Aorta (tissue), 5 donors: ENCODE measurements around the gene PCDH15. TPM values are rescaled to one million over a fixed set of nuclear protein-coding genes. Genes with fewer than 3 reads are reported as not detected.

Experiments used
- ATAC-seq: fragments of 200-7000 bp; cut with Tn5 transposase; one replicate; pipeline ENCODE4 v1.9.1; 2022; ENCODE audit warnings: moderate library complexity; ENCODE audit not compliant: low FRiP score
- DNase-seq, 2 donors: peaks; one replicate each; pipeline ENCODE4 v3.0.0-alpha.2; 2020
- H3K27ac ChIP-seq, 2 donors: one replicate each; pipeline ENCODE4 v1.5.1; 2013; ENCODE audit warnings: low read length in 2 of 2, mild to moderate bottlenecking in 2 of 2, moderate library complexity in 2 of 2, control low read depth in 1 of 2, inconsistent platforms in 1 of 2, low read depth in 1 of 2
- H3K27me3 ChIP-seq, 2 donors: one replicate each; pipeline ENCODE4 v1.6.1; 2013; ENCODE audit warnings: control low read depth in 1 of 2, low read length in 1 of 2, mild to moderate bottlenecking in 1 of 2, moderate library complexity in 1 of 2; ENCODE audit not compliant: insufficient read depth in 2 of 2, control insufficient read depth in 1 of 2
- H3K36me3 ChIP-seq, 2 donors: one replicate each; pipeline ENCODE4 v1.6.1; 2013; ENCODE audit warnings: control low read depth in 1 of 2, low read length in 1 of 2, mild to moderate bottlenecking in 1 of 2; ENCODE audit not compliant: insufficient read depth in 2 of 2, control insufficient read depth in 1 of 2
- H3K4me1 ChIP-seq, 2 donors: one replicate each; pipeline ENCODE4 v1.6.1; 2013; ENCODE audit warnings: low read length in 2 of 2, control low read depth in 1 of 2, mild to moderate bottlenecking in 1 of 2, moderate library complexity in 1 of 2; ENCODE audit not compliant: insufficient read depth in 2 of 2, control insufficient read depth in 1 of 2
- H3K4me3 ChIP-seq, 2 donors: one replicate each; pipeline ENCODE4 v1.5.1; 2013; ENCODE audit warnings: low read length in 2 of 2, control low read depth in 1 of 2, mild to moderate bottlenecking in 1 of 2
- H3K9me3 ChIP-seq: one replicate; pipeline ENCODE4 v1.6.1; 2013; ENCODE audit warnings: mild to moderate bottlenecking, low read length; ENCODE audit not compliant: control insufficient read depth
- WGBS, 2 donors: extraction: QIAGEN DNeasy Blood & Tissue Kit; methylation state at CpG; one replicate each; pipeline ENCODE4 v1.1.7; 2013; 5-methylcytosine and 5-hydroxymethylcytosine counted together
- intact Hi-C, 2 donors: fragments of 100-400 bp; cut with DNase I; formaldehyde crosslinking; loops; one replicate each; pipeline versions ENCODE4 v1.14.2 to v1.15.0; 2022
- polyA plus RNA-seq, 2 donors: library from polyadenylated mRNA; stranded (reverse); fragments of 200-250 nt; gene quantifications; one replicate each; pipeline ENCODE4 v1.2.3, GENCODE V29; 2013
- total RNA-seq, 2 donors: library from RNA; stranded (reverse); fragmentation: NEBNext Ultra II Directional; extraction: Animal tissue kit (Norgen Biotek cat#: 25700); gene quantifications; one replicate each; pipeline ENCODE4 v1.2.1, GENCODE V29; 2021
- donor health status: healthy with polysubstance abuse.
- donor health status: Bipolar disorder and iron deficiency.
- donor health status: DM: no; HTN: no; CAD: no.
- donor health status: DM: no; HTN: no; CAD: no.
- donor health status: DM: yes; HTN: yes; CAD: no.

PCDH15 gene
- total and polyA plus RNA-seq, 4 donors = 0.09 TPM; not detected in 3

DNA sequence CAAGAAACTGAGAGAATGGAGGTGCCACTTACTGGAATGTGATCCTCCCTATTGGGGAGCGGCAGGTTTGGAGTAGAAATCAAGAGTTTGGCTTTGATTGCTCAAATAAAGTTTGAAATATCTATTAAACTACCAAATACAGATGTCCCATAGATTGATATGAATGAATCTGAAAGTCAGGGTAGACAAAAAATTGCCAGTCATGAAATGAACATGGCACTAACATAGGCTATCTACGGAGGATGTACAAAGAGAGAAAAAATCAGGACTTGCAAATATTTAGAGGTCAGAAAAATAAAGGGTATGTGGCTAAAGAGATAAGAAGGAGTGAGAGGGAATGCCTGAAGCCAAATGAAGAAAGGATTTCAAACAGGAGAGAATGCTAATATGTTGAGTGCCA, 119.9 kb downstream of the PCDH15 start:
- Histone ChIP-seq H3K27me3 (no peaks in the 10 kb centered on the region), H3K9me3 (no peaks in the 10 kb centered on the region)

DNA sequence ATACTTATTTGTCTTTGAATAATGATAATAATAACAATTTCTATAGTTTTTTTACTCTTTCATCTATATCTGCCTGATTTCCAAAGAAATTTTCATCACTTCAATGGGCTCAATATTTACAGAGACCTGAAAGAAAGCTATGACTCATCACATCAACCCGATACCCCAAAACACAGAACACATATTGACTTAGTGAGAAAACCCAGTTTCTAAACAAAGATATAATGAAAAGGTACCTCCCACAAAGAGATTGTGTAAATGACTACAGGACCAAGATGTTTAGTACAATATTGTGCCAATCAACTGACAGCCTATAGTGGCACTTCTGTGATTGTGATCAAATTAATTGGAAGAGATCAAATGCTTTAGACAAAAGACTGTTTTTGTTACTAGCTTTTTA, 133.9 kb downstream of the PCDH15 start:
- intact Hi-C loops = no loop called here
- H3K9me3 ChIP-seq = no peaks in the 10 kb centered on the region
- DNase-seq (no peak), ATAC-seq (no peak)
- H3K27ac ChIP-seq = no peak overlapping the region
- no peaks in the 10 kb centered on the region for H3K4me1 ChIP-seq
- WGBS, 2 donors = 78 to 81% methylated on average over 1 of the region's 1 CpG
- H3K36me3 ChIP-seq = no peaks in the 10 kb centered on the region
- no peak overlapping the region for H3K4me3 ChIP-seq
- no peaks in the 10 kb centered on the region for H3K27me3 ChIP-seq

More for the DNA sequence above, 119.9 kb downstream of the PCDH15 start:
- Histone ChIP-seq H3K4me1 (no peaks in the 10 kb centered on the region), H3K36me3 (no peaks in the 10 kb centered on the region), H3K27ac (no peak overlapping the region), H3K4me3 (no peak overlapping the region)
- WGBS, 2 donors = 78 to 79% methylated on average over 2 of the region's 2 CpGs
- intact Hi-C loops = no loop called here
- ATAC-seq (no peak), DNase-seq (no peak)

DNA sequence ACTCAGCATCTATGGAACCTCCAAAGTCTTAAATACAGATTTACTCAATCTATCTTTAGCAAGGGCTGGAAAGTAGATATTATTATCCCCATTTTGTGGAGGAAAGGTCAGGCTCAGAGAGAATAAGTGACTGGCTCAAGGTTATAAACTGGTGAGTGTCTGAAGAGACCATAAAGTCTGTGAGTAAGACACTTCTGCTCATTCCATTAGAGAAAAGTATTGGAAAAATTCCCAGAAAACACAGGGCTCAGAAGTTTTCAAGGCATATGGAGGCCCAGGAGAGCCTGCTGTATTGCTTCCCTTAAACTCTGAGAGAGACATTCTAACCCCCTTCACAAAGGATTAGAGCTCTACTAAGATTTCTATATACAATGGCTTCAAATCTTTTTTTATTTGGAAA, 134.8 kb downstream of the PCDH15 start:
- no peaks in the 10 kb centered on the region for H3K27me3 ChIP-seq
- no peak overlapping the region for H3K4me3 ChIP-seq
- no peak overlapping the region for H3K27ac ChIP-seq
- H3K4me1 ChIP-seq = no peaks in the 10 kb centered on the region
- intact Hi-C loops = no loop called here
- DNase-seq (no peak), ATAC-seq (no peak)
- no peaks in the 10 kb centered on the region for H3K9me3 ChIP-seq
- no peaks in the 10 kb centered on the region for H3K36me3 ChIP-seq

DNA sequence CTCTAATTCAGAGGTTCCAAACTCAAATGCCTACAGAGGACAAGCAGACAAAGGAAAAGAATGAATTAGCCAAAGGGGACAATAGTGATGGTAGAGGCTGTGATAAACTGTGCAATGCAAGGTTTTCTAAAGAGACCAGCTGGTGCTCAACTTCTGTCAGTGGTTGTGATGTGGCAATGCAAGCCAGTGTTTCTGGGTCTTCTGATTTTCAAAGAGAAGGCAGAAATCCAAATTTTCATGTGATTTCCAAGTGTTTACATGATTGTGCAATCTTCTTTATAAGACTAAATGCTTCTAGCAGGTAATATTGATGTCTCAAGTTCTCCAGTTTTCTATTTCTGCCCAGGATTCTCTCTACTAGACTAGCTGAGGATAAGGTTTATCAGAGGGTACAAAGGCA, 135.9 kb downstream of the PCDH15 start:
- Histone ChIP-seq H3K27ac (no peak overlapping the region), H3K9me3 (no peaks in the 10 kb centered on the region), H3K36me3 (no peaks in the 10 kb centered on the region), H3K4me3 (no peak overlapping the region), H3K4me1 (no peaks in the 10 kb centered on the region), H3K27me3 (no peaks in the 10 kb centered on the region)
- DNase-seq = no peak
- intact Hi-C loops = no loop called here
- no peak for ATAC-seq

DNA sequence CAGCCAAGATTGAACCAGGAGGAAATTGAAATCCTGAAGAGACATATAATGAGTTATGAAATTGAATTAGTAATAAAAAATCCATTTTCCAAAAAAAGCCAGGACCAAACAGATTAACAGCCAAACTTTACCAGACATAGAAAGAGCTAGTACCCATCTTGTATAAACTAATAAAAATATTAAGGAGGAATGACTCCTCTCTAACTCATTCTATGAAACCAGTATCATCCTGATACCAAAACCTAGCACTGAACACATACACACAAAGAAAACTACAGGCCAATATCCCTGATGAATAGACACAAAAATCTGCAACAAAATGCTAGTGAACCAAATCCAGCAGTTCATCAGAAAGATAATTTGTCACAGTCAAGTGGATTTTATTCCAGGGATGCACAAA, 140.6 kb downstream of the PCDH15 start:
- Histone ChIP-seq H3K9me3 (peaks cover 4% of the 10 kb centered on the region), H3K4me1 (no peaks in the 10 kb centered on the region), H3K27ac (no peak overlapping the region), H3K36me3 (no peaks in the 10 kb centered on the region), H3K4me3 (no peak overlapping the region), H3K27me3 (no peaks in the 10 kb centered on the region)
- DNase-seq = no peak
- ATAC-seq = no peak
- intact Hi-C loops = no loop called here

DNA sequence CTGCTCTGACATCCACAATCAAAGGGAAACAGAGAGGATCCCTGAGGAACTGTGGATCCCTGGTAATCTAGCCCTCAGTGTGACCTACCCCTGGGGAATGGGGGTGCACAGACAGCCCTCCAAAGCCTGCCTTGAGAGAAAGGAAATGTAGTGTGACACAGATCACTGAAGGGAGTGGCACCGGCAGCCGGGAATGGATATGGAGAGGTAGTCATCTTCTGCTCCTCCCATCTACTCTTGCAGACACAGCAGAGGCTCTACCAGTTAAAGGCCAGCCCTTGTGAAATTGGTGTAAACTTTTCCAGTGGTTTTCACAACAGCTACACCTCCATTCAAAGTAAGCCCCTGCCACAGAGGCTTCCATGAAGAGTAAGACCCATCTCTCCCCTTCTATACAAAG, 144.4 kb downstream of the PCDH15 start:
- WGBS, 2 donors = 93 to 97% methylated on average over 2 of the region's 2 CpGs
- Histone ChIP-seq H3K27me3 (no peaks in the 10 kb centered on the region), H3K4me3 (no peak overlapping the region), H3K4me1 (no peaks in the 10 kb centered on the region), H3K9me3 (peaks cover 4% of the 10 kb centered on the region), H3K27ac (no peak overlapping the region), H3K36me3 (no peaks in the 10 kb centered on the region)
- ATAC-seq = no peak
- intact Hi-C loops = no loop called here
- no peak for DNase-seq

DNA sequence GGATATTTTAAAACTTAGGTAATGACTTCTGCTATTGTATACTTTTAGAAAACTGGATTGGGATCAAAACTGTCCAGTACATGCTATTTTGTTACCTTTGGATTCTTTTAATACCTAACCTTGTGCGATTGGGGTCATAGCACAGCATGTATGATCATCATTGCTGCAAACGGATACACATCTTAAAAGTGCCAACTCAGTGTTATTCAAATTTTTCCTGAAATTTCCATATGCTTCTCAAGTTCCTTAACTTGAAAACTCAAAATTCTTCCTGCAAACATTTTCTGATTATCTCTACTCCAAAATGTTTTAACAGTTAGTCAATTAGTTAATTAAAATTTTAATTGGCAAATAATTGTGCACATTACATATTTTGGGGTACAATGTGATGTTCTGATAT, 147.5 kb downstream of the PCDH15 start:
- ATAC-seq (no peak), DNase-seq (no peak)
- Histone ChIP-seq H3K4me3 (no peak overlapping the region), H3K9me3 (peaks cover 4% of the 10 kb centered on the region), H3K27me3 (no peaks in the 10 kb centered on the region), H3K36me3 (no peaks in the 10 kb centered on the region), H3K4me1 (no peaks in the 10 kb centered on the region), H3K27ac (no peak overlapping the region)
- intact Hi-C loops = no loop called here
- WGBS, 2 donors = 53 to 74% methylated on average over 2 of the region's 2 CpGs

DNA sequence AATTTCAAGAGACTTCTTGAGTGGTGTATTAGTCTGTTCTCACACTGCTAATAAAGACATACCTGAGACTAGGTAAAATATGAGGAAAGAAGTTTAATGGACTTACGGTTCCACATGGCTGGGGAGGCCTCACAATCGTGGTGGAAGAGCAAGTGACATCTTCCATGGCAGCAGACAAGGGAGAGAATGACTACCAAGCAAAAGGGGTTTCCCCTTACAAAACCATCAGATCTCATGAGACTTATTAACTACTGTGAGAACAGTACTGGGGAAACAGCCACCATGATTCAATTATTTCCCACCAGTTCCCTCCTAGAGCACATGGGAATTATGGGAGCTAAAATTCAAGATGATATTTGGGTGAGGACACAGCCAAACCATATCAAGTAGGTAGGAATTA, 150.5 kb downstream of the PCDH15 start:
- H3K36me3 ChIP-seq = no peaks in the 10 kb centered on the region
- H3K4me1 ChIP-seq = no peaks in the 10 kb centered on the region
- ATAC-seq (no peak), DNase-seq (no peak)
- H3K27me3 ChIP-seq = no peaks in the 10 kb centered on the region
- H3K27ac ChIP-seq = no peak overlapping the region
- no peaks in the 10 kb centered on the region for H3K9me3 ChIP-seq
- H3K4me3 ChIP-seq = no peak overlapping the region
- 76 to 79% methylated on average over 2 of the region's 2 CpGs for WGBS, 2 donors
- intact Hi-C loops = no loop called here

DNA sequence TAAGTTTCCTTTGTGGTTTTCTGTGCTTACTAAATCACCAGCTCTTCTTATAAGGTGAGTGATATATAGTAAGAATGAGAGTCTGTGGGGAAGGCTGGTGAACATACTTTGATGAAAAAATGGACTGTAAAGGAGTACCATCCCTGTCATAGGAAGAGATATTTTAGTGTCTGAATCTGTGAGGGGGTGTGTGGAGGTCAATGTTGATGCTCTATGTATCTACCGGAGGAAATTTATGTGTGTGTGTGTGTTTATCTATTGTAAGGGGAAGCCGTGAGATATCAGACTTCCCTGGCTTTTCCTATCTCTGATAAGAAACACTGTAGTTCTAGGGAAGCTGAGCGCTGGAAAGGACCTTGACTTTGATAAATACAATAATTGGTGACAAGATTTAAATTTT, 179.0 kb downstream of the PCDH15 start:
- Histone ChIP-seq H3K36me3 (no peaks in the 10 kb centered on the region), H3K27me3 (no peaks in the 10 kb centered on the region), H3K4me1 (no peaks in the 10 kb centered on the region), H3K4me3 (no peak overlapping the region), H3K27ac (no peak overlapping the region), H3K9me3 (peaks cover 2% of the 10 kb centered on the region)
- ATAC-seq (no peak), DNase-seq (no peak)
- WGBS, 2 donors = 40 to 66% methylated on average over 3 of the region's 3 CpGs
- intact Hi-C loops = no loop called here

DNA sequence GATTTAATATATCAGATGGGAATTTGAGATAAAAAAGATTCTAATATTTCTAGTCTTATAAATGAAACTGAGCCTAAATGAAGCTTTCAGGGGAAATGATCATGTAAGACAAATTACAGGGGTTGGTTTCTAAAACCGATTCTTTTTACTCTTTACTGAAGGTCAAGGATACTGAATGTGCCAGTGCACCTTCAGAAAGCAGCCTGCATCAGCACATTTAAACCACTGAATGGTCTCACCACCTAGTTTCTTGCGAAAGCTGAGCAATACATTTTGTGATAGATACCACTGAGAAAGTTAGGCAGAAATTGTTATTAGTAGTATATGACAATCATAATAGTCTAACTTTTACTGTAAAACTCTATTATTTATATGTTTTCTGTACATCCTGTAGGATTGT, 180.7 kb downstream of the PCDH15 start:
- intact Hi-C loops = no loop called here
- Histone ChIP-seq H3K27ac (no peak overlapping the region), H3K4me3 (no peak overlapping the region), H3K4me1 (no peaks in the 10 kb centered on the region), H3K36me3 (no peaks in the 10 kb centered on the region), H3K9me3 (no peaks in the 10 kb centered on the region), H3K27me3 (no peaks in the 10 kb centered on the region)
- 63 to 88% methylated on average over 2 of the region's 2 CpGs for WGBS, 2 donors
- ATAC-seq (no peak), DNase-seq (no peak)
